PC-3 (cell line): Measurements from ENCODE around the gene GALR3. TPM values are rescaled to one million over a fixed set of nuclear protein-coding genes. Genes with fewer than 3 reads are reported as not detected.
A peak's percentile ranks its signal among the peaks of the same experiment; 100 is the strongest.

Experiments used
- ATAC-seq: fragments of 200-7000 bp; cut with Tn5 transposase; 2 replicates; pipeline ENCODE4 v1.9.1; 2020; ENCODE audit warnings: mild to moderate bottlenecking, moderate library complexity
- BruUV-seq: library from RNA; stranded (reverse); fragments of 400-500 nt; replicated peaks from 2 replicates; lab custom pipeline; 2021; lab: Mats Ljungman, UMichigan
- CTCF ChIA-PET: fragments of 300-600 bp; sonication (Branson Sonifier 250); formaldehyde crosslinking; loops from one replicate; lab custom pipeline; 2022; ENCODE audit warnings: antibody characterized with exemption; lab: Charles Lee
- POLR2A ChIA-PET: fragments of 300-600 bp; sonication (Branson Sonifier 250); formaldehyde crosslinking; loops from one replicate; lab custom pipeline; 2022; ENCODE audit warnings: antibody characterized with exemption; ENCODE audit not compliant: unreplicated experiment; lab: Charles Lee
- DNase-seq: peaks from one replicate; pipeline ENCODE4 v3.0.0-alpha.2; 2015
- H2AFZ ChIP-seq: fragments of 300-600 bp; sonication (generic); 2 replicates; pipeline ENCODE4 v1.6.0; 2016; ENCODE audit warnings: antibody characterized with exemption, low read length
- H3F3A ChIP-seq: fragments of 300-600 bp; sonication (generic); one replicate; pipeline ENCODE4 v1.6.0; 2017; ENCODE audit warnings: antibody characterized with exemption, low read length, control low read depth, mild to moderate bottlenecking; ENCODE audit not compliant: unreplicated experiment
- H3K27ac ChIP-seq: fragments of 300-600 bp; sonication (generic); 2 replicates; pipeline ENCODE4 v1.5.1; 2016; ENCODE audit warnings: mild to moderate bottlenecking, low read length
- H3K27me3 ChIP-seq: fragments of 300-600 bp; sonication (generic); 2 replicates; pipeline ENCODE4 v1.6.1; 2016; ENCODE audit warnings: low read length, mixed read lengths
- H3K36me3 ChIP-seq: fragments of 300-600 bp; sonication (generic); 2 replicates; pipeline ENCODE4 v1.6.1; 2016; ENCODE audit warnings: low read depth, mixed run types, low read length, mixed read lengths
- H3K4me1 ChIP-seq: fragments of 300-600 bp; sonication (generic); 2 replicates; pipeline ENCODE4 v1.5.1; 2016; ENCODE audit warnings: low read length; ENCODE audit not compliant: insufficient read depth
- H3K4me2 ChIP-seq: fragments of 300-600 bp; sonication (generic); 2 replicates; pipeline ENCODE4 v1.6.0; 2016; ENCODE audit warnings: low read length
- H3K4me3 ChIP-seq: fragments of 300-600 bp; sonication (generic); 2 replicates; pipeline ENCODE4 v1.5.1; 2016; ENCODE audit warnings: mild to moderate bottlenecking, low read length, mixed read lengths
- H3K79me2 ChIP-seq: fragments of 300-600 bp; sonication (generic); 2 replicates; pipeline ENCODE4 v1.6.1; 2017; ENCODE audit warnings: low read length, mixed read lengths
- H3K9ac ChIP-seq: fragments of 300-600 bp; sonication (generic); 2 replicates; pipeline ENCODE4 v1.6.0; 2016; ENCODE audit warnings: mild to moderate bottlenecking, low read length
- H3K9me2 ChIP-seq: fragments of 300-600 bp; sonication (generic); replicated peaks from 2 replicates; pipeline ENCODE4 v1.6.1; 2016; ENCODE audit warnings: mixed run types, low read length, mixed read lengths
- H3K9me3 ChIP-seq: fragments of 300-600 bp; sonication (generic); 2 replicates; pipeline ENCODE4 v1.6.1; 2016; ENCODE audit warnings: low read length, mixed read lengths
- H4K20me1 ChIP-seq: fragments of 300-600 bp; sonication (generic); 2 replicates; pipeline ENCODE4 v1.6.1; 2016; ENCODE audit warnings: low read length, mixed read lengths
- EZH2 ChIP-seq: fragments of 300-600 bp; sonication (generic); IDR thresholded peaks from one replicate; pipeline ENCODE4 v1.6.1; 2017; ENCODE audit warnings: antibody characterized with exemption, mild to moderate bottlenecking, low read length; ENCODE audit not compliant: unreplicated experiment
- EZH2phosphoT487 ChIP-seq: fragments of 300-600 bp; sonication (generic); IDR thresholded peaks from 2 replicates; pipeline ENCODE4 v1.6.1; 2018; ENCODE audit warnings: mild to moderate bottlenecking, antibody characterized with exemption, low read length, borderline replicate concordance
- intact Hi-C: fragments of 100-400 bp; cut with micrococcal nuclease; formaldehyde crosslinking; loops from 2 replicates; pipeline ENCODE4 v1.9.0; 2023
- total RNA-seq: library from RNA; depleted of rRNA; stranded (reverse); fragments of >200 nt; gene quantifications from 2 replicates; pipeline ENCODE4 v1.2.3, GENCODE V29; 2014
- TF ChIP-seq, protein P1 (sequence below): fragments of 300-600 bp; sonication (generic); conservative IDR thresholded peaks from 2 replicates; pipeline ENCODE4 v1.5.1; 2017; ENCODE audit warnings: antibody characterized with exemption, low read depth, mild to moderate bottlenecking, low read length

GALR3 gene
- total RNA-seq, 1 experiment from 2014 or later: not detected

- Histone ChIP-seq H3K9ac (peak overlapping the region; percentile 95), H3F3A (peaks cover 18% of the 10 kb centered on the region), H3K4me1 (peaks cover 17% of the 10 kb centered on the region), H3K4me2 (peak overlapping the region; percentile 98), H4K20me1 (peaks cover 21% of the 10 kb centered on the region), H3K9me3 (no peaks in the 10 kb centered on the region), H3K27me3 (no peaks in the 10 kb centered on the region), H3K27ac (peak overlapping the region; percentile 66), H3K79me2 (peaks cover 30% of the 10 kb centered on the region), H3K4me3 (peak overlapping the region; percentile 100), H3K36me3 (no peaks in the 10 kb centered on the region), H3K9me2 (no peaks in the 10 kb centered on the region), H2AFZ (no peak overlapping the region)
- ChIA-PET CTCF (no interaction called here), POLR2A (interaction anchor here (0.6 kb wide), 1 partner anchor 1422 kb away, joined by 4 read pairs; no protein-coding TSS in a partner anchor)
- peak; percentile 12 for ATAC-seq
- intact Hi-C loops: loop anchor here (10.0 kb wide), 1 partner anchor 120 kb away; the partner anchor contains the start of gene NOL12
- peak; percentile 83 for DNase-seq
- BruUV-seq: TSS peak; percentile 67
- no peak for TF ChIP-seq EZH2phosphoT487
- TF ChIP-seq EZH2: no peak
- TF ChIP-seq, protein P1, sequence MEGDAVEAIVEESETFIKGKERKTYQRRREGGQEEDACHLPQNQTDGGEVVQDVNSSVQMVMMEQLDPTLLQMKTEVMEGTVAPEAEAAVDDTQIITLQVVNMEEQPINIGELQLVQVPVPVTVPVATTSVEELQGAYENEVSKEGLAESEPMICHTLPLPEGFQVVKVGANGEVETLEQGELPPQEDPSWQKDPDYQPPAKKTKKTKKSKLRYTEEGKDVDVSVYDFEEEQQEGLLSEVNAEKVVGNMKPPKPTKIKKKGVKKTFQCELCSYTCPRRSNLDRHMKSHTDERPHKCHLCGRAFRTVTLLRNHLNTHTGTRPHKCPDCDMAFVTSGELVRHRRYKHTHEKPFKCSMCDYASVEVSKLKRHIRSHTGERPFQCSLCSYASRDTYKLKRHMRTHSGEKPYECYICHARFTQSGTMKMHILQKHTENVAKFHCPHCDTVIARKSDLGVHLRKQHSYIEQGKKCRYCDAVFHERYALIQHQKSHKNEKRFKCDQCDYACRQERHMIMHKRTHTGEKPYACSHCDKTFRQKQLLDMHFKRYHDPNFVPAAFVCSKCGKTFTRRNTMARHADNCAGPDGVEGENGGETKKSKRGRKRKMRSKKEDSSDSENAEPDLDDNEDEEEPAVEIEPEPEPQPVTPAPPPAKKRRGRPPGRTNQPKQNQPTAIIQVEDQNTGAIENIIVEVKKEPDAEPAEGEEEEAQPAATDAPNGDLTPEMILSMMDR: no peak
Measured at GRCh38 chr22:37804881-37805809, 18.0 kb upstream of the GALR3 start.

DNA sequence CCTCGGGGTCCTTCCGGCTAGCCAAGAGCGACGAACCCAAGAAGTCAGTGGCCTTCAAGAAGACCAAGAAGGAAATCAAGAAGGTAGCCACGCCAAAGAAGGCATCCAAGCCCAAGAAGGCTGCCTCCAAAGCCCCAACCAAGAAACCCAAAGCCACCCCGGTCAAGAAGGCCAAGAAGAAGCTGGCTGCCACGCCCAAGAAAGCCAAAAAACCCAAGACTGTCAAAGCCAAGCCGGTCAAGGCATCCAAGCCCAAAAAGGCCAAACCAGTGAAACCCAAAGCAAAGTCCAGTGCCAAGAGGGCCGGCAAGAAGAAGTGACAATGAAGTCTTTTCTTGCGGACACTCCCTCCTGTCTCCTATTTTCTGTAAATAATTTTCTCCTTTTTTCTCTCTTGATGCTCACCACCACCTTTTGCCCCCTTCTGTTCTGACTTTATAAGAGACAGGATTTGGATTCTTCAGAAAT, 17.3 kb upstream of the GALR3 start:
- Histone ChIP-seq H3K27me3 (no peaks in the 10 kb centered on the region), H3K4me3 (peak overlapping the region; percentile 100), H4K20me1 (peaks cover 21% of the 10 kb centered on the region), H3F3A (peaks cover 18% of the 10 kb centered on the region), H3K27ac (peak overlapping the region; percentile 66), H3K9me3 (no peaks in the 10 kb centered on the region), H3K36me3 (no peaks in the 10 kb centered on the region), H3K9me2 (no peaks in the 10 kb centered on the region), H3K4me2 (peak overlapping the region; percentile 98), H3K9ac (peak overlapping the region; percentile 95), H2AFZ (no peak overlapping the region), H3K79me2 (peaks cover 30% of the 10 kb centered on the region), H3K4me1 (peaks cover 17% of the 10 kb centered on the region)
- intact Hi-C loops: loop anchor here (10.0 kb wide), 1 partner anchor 121 kb away; the partner anchor contains the start of gene NOL12
- BruUV-seq: no TSS peak
- ATAC-seq (no peak), DNase-seq (no peak)
- CTCF ChIA-PET: no interaction called here
- TF ChIP-seq EZH2phosphoT487 (no peak), EZH2 (no peak)
- TF ChIP-seq, protein P1: no peak
- POLR2A ChIA-PET: no interaction called here
